ENCODE data around the gene ISM1.

Gene ISM1

DNA sequence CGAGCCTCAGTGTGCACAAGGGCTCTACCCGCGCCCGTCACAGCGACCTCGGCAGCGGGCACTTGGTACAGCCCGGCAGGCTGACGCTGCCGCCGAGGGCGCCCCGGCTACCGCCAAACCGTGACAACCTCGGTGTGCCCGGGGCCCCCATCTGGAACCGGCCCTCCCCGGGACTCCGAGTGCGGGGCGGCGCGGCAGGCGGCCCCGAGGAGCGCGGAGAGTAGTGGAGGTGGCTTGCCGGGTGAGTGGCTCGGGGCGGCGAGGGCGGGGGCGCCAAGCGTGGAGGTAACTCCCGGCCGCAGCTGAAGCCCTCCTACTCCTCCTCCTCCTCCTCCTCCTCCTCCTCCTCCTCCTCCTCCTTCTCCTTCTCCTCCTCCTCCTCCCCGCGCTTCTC is at the start of gene ISM1:
Gene ISM1 (plus strand): TSS at position 371 of the 394 bp plus-strand sequence. CDS start 503 bp downstream, outside the sequence.
- no peak for DNase-seq

DNA sequence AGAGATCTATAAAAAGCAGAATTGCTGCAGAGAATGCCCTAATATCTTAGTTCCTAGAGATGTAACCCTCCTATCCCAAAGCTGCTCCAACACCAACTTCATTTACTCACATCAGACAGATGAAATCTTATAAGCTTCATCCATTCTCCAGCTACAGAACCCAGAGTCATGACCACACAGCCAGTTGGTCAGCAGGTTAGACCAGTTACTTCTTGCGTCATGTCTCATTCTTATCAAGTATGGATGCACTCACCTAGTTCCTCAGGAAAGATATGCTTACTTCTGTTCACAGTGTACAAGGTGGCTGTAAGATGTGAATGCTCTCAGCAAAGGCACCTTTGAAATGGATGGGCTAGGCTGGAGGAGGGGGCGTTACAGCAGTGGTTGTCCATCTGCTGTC is 47.9 kb upstream of the ISM1 start:
- no peak for DNase-seq

GRCh38 chr20:13174402-13174801 is 46.7 kb upstream of the ISM1 start:
- DNase-seq, result no peak

DNA sequence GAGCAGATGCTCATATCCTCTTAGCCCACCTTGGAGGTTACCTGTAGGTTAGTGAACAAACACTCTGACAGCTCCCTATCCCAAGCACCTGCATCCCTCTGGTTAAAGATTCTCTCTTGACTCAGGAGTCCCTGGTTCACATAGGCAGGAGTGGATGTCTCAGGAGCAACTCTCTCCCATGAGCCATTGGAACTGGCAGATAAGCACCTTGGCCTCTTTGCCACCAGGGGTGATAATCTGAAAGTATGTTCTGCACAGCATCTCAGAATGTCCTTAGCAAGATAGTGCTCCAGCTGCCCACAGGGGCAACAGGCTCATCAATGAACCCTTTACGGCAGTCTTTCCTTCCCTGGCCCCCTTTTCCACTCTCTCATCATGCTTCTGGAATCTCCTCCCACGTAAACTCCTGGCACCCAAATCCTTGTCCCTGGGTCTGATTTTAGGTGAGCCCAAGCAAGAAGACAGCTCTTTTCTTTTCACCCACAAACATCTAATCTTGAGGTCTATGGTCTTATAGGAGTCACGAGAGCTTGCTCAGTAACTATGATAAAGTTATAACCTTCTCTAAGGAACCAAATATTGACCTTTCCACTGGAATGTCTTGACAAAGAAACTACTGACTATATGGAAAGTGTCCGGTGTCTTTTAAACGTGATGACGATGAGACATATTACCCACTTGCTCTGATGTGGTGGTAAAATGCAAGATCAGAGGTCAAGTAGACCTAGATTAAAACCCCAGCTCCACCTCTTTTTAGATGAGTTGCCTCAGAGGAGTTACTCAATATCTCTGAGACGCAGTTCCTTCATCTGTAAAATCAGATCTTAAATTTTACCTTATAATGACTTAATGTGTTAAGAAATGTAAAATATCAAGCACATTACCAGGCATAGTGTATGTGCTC is 39.8 kb upstream of the ISM1 start:
- no peak for DNase-seq

DNA sequence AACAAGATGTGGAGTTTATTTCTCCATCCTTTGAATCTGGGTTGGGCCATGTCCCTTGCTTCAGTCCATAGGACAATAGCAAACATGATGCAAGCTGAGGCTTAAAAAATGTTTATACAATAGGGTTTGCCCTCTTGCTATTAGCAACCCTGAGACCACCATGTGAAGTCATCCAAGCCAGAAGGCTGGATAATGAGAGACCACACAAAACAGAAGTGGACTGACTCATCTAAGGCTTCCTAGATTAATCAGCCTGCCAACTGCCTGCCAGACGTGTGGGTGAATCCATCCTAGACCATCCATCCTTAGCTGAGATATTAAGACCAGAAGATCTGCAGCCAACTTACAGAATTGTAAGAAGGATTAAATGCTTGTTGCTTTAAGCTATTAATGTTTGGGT is 38.1 kb upstream of the ISM1 start:
- no peak for DNase-seq

DNA sequence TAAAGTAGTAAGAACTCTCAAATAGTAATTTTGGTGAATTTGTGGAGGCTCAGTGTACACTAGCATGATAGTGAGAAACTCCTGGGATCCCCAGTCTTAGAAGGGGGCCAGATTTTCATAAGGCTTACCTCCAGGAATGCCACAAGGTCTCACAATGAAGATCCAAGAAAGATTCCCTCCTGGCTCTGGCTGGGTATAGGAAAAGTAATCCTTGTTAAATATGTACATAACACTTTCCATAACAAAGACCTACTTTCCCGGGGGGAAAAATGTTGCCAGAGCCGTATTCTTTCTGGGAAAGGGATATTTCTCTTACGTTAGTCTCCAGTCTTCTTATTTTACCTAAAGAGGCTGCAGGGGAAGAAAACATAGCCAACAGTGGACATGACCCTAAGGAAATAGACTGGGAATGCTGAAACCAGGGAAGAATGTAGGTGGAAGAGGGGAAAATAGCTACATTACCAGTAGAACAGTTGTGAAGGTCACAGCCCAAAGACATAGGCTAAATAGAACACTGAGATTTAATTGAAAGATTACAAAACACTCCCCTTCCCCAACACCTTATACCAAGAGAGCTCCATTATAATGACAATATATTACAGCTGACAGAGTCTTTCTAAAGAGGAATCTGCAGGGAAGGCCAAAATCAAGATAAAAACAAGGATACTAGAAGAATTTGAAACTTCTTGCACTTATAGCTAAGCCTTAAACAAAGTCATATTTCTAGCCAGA is 34.9 kb upstream of the ISM1 start:
- no peak for DNase-seq

GRCh38 chr20:13187899-13188298 is 33.2 kb upstream of the ISM1 start:
- no peak for DNase-seq

DNA sequence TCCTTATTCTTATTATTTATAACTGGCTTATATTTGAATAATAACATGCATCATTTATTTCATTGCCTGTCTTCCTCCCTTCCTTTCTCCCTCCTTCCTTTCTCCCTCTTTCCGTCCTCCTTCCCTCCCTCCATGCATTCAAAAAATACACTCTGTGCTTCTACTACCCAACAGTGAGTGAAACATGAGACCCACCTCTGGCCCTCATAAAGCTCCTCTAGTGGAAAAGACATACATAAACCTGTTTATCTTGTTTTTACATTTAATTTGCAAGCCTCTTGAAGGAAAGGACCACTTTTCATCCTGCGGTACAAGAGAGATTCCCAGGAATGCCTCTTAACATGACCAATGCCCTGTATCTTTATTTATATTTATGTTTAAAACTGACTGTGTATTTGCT is 21.8 kb upstream of the ISM1 start:
- peak; percentile 80 for DNase-seq

- peak; percentile 92 for DNase-seq
Observed at GRCh38 chr20:13200767-13201500, 20.1 kb upstream of the ISM1 start.

DNA sequence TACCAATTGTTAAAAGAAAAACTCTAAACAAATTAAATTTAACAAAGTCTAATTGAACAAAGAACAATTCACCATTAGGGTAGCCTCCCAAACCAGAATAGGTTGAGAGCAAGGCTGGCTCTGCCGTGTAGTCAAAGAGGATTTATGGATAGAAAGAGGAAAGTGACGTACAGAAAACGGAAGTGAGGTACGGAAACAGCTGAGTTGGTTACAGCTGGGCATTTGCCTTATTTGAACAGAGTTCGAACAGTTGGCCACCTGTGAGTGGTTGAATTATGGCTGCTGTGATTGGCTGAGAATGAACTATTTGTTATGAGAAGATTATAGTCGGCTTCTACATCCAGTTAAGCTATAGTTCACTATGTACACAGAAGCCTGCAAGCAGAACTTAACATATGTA is 18.5 kb upstream of the ISM1 start:
- DNase-seq, result peak; percentile 55

DNA sequence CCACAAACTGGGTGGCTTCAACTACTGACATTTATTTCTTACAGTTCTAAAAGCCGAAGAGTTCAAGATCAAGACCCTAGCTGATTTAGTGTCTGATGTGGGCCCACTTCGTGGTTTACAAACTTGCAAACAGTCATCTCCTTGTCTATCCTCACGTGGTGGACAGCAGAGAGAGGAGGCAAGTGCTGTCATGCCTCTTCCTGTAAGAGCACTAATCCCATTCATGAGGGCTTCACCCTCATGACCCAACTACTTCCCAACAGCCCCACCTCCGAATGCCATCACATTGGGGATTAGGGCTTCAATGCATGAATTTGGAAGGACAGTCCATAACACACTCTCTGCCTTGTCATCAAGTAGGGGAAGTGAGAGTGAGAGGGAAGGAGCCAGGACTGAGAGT is 15.6 kb upstream of the ISM1 start:
- DNase-seq, result no peak

DNA sequence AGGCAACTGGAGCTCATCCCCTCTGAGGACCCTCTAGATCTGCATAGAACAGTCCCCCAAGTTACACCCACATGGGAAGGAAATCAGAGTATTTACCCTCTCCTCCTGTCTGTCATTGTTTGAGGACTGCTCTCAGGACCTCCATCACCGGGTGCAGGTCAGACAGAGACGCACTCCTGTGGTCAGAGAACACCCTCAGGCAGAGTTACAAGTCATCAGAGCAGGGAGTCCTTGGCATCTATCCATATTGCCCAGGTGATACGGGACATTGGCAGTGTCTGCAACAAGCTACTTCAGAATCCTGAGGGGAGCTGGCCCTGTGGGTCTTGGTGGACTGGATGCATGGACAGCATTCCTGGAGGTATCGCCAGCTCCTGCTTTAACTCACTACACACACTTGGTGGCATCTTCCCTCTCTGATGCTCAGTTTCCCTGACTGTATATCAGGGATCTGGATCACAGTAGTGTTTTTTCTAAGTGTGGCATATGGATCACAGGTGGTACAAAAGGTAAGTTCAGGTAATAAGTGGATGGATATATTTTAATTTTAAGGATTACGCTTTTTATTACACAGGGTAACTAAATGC is 15.1 kb upstream of the ISM1 start:
- DNase-seq, result no peak

DNA sequence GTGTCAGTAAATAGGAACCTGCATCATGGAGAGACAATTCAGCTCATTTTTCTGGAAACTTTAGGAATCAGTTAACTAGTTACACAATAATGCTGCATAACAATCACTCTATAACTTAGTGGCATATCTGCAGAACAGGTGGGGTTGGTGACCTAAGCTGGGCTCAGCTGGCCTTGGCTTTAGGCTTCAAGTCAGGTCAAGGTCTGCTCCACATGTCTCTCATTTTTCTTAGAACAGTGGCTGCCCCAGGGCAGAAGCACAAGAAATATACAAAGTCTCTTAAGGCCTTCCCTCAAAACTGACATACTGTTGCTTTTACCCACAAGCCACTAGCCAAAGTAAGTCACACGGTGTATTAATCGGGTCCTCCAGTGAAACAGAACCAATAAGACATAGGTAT is 14.1 kb upstream of the ISM1 start:
- no peak for DNase-seq

GRCh38 chr20:13211956-13212618 is 9.0 kb upstream of the ISM1 start:
- DNase-seq, result no peak

DNA sequence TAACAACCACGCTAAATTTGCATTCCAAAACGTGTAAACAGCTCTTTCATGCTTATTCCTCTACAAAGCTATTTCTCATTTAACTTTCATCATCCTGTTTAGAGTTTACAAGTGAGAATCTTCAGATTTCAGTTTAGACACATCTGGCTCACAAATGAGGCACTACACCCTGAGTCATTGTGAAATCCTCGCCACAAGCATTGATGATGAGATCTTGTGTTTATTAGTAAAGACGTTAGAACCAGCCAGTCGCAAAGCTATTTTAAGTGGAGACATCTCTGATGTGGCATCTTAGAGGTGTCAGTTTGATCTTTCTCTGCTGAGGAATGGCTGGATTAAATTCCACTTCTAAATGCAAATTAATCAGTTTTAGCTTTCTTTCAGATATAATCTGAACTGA is 8.3 kb upstream of the ISM1 start:
- no peak for DNase-seq

- DNase-seq, result no peak
Observed at GRCh38 chr20:13213335-13213734, 7.7 kb upstream of the ISM1 start.

GRCh38 chr20:13216533-13216932 is 4.5 kb upstream of the ISM1 start:
- no peak for DNase-seq

GRCh38 chr20:13219327-13220193 is 1.5 kb upstream of the ISM1 start:
- DNase-seq, result no peak

DNA sequence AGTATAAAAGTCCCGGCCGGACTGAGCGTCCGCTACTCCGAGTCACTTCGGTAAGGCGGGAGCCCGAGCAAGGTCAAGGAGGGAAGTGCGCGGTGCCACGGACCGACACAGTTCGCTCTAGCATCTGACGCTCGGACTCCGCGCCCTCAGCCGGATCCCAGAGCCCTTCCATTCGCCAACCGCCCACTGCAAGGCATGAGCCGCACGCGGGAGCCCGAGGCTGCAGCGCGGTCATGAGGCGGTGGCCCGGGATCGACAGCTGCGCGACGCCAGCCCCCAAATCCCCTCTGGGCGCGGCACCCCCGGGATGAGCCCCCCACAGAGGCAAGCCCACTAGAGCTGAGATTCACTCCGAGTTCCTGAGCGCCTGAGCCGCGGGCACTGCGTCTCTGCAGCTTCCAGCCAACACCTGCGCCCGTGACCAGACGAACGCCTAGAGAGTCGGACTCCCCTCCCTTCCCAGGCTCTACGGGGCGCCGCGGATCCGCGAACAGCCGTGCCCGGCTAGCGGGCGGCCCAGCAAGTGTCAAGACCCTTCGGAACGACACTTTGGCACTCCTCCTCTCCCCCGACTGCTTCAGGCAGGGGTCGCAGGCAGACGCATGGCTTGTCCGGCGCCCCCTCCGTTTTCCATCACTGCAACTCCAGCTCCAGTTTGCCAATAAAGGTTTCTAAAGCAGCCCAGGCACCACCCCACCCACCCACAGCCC is 725 bp upstream of the ISM1 start:
- peak; percentile 55 for DNase-seq

- DNase-seq, result no peak
Observed at GRCh38 chr20:13221313-13221672, 219 bp downstream of the ISM1 start.
